Upper lobe of left lung (tissue), 4 donors: Measurements from ENCODE around the gene KCNQ1OT1.

Experiments used
- EP300 ChIP-seq, 4 donors: sonication (generic); formaldehyde crosslinking; IDR thresholded peaks; one replicate each; pipeline ENCODE4 v1.5.1; 2017; ENCODE audit warnings: antibody characterized with exemption in 4 of 4, control low read depth in 2 of 4
- POLR2A ChIP-seq, 4 donors: fragments of 450-650 bp; IDR thresholded peaks; one replicate each; pipeline ENCODE4 v1.5.1; 2016 to 2017; ENCODE audit warnings: antibody characterized with exemption in 4 of 4, mild to moderate bottlenecking in 2 of 4
- POLR2AphosphoS5 ChIP-seq, 2 donors: sonication (generic); formaldehyde crosslinking; IDR thresholded peaks; one replicate each; pipeline ENCODE4 v1.5.1; 2017; ENCODE audit warnings: antibody characterized with exemption in 2 of 2
- TF ChIP-seq, protein P1 (sequence below), 6 experiments: fragments of 450-650 bp in 4 of 6; fragments of 200-600 bp in 2 of 6; sonication (generic) in 2 of 6; IDR thresholded peaks; one replicate each; pipeline ENCODE4 v1.5.1; 2016 to 2019; ENCODE audit warnings: antibody characterized with exemption in 6 of 6

DNA sequence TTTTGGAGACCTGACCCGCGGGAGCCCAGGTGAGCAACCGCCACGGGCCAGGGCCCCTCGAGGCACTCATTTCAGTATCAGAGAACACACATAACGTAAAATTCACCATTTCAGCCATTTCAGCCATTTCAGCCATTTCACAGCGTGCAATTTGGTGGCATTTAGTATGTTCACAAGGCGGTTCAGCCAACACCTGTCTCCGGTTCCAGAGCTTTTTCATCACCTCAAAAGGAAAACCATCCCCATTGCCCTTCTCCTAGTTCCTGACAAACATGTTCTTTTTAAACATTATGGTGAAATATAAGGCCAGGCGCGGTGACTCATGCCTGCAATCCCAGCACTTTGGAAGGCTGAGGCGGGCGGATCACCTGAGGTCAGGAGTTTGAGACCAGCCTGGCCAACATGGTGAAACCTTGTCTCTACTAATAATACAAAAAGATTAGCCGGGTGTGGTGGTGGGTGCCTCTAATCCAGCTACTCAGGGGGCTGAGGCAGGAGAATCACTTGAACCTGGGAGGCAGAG is 135.7 kb downstream of the KCNQ1OT1 start:
- TF ChIP-seq, protein P1, sequence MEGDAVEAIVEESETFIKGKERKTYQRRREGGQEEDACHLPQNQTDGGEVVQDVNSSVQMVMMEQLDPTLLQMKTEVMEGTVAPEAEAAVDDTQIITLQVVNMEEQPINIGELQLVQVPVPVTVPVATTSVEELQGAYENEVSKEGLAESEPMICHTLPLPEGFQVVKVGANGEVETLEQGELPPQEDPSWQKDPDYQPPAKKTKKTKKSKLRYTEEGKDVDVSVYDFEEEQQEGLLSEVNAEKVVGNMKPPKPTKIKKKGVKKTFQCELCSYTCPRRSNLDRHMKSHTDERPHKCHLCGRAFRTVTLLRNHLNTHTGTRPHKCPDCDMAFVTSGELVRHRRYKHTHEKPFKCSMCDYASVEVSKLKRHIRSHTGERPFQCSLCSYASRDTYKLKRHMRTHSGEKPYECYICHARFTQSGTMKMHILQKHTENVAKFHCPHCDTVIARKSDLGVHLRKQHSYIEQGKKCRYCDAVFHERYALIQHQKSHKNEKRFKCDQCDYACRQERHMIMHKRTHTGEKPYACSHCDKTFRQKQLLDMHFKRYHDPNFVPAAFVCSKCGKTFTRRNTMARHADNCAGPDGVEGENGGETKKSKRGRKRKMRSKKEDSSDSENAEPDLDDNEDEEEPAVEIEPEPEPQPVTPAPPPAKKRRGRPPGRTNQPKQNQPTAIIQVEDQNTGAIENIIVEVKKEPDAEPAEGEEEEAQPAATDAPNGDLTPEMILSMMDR (IDR thresholded peaks at IDR 0.05): no peak
- TF ChIP-seq POLR2AphosphoS5 (IDR thresholded peaks at IDR 0.05) (no peak), POLR2A (IDR thresholded peaks at IDR 0.05) (no peak), EP300 (IDR thresholded peaks at IDR 0.05) (no peak)
